ENCODE data around the gene MS4A4A.

DNA sequence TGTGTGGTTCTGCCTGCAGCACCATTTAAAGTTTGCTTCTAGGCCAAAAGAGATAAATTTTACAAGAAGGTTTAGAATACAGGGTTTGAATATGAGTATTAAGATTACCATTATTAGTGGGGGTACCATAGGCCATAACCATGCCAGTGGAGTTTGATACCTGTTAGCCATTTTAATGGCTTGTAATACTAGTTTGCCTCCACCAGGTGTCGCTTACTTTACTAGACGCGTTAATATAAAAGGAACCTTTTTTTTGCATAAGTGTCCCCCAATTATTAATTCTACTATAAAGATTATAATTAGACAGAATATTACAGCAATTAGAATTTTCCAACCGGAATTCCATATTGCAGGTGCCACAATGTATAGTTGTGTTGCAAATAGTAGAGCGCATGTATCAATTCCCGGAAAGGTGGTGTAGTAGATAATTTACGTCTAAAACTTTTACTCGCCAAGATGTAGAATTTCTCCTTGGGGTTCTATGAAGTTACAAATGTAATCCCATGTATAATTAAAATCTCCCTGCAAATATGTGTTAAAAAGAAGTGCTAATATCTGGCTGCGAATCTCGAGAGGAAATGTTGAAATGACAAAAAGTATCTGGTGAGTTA, 62.7 kb downstream of the MS4A4A start:
- peak; percentile 43 to 57 (median 55) for TF ChIP-seq CTCF (IDR thresholded peaks at IDR 0.05)
- no peak for TF ChIP-seq EP300 (IDR thresholded peaks at IDR 0.05; ENCODE audit: low read depth)

Data from transverse colon (tissue), 3 donors.